ENCODE measurements around the gene IFI27.

GRCh38 chr14:94087891-94088290 is 22.6 kb upstream of the IFI27 start:
- TF ChIP-seq EZH2phosphoT487 (IDR thresholded peaks at IDR 0.05; ENCODE audit: low read length) (no peak), EZH2 (optimal IDR thresholded peaks at IDR 0.05; ENCODE audit: low read depth, low read length) (no peak)
- TF ChIP-seq, protein P1, sequence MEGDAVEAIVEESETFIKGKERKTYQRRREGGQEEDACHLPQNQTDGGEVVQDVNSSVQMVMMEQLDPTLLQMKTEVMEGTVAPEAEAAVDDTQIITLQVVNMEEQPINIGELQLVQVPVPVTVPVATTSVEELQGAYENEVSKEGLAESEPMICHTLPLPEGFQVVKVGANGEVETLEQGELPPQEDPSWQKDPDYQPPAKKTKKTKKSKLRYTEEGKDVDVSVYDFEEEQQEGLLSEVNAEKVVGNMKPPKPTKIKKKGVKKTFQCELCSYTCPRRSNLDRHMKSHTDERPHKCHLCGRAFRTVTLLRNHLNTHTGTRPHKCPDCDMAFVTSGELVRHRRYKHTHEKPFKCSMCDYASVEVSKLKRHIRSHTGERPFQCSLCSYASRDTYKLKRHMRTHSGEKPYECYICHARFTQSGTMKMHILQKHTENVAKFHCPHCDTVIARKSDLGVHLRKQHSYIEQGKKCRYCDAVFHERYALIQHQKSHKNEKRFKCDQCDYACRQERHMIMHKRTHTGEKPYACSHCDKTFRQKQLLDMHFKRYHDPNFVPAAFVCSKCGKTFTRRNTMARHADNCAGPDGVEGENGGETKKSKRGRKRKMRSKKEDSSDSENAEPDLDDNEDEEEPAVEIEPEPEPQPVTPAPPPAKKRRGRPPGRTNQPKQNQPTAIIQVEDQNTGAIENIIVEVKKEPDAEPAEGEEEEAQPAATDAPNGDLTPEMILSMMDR (IDR thresholded peaks at IDR 0.05; ENCODE audit: low read length), result no peak
